HG02852 (cell line): ENCODE results near the gene MSANTD2.

Experiments used
- ATAC-seq: cut with Tn5 transposase; IDR thresholded peaks from one replicate; pipeline ENCODE4 v1.9.1; 2021; ENCODE audit warnings: mild to moderate bottlenecking, moderate library complexity; ENCODE audit not compliant: unreplicated experiment

The MSANTD2 gene

GRCh38 chr11:124739479-124740276, 60.5 kb downstream of the MSANTD2 start, which contains the start of gene NRGN:
NRGN (plus strand) TSS chr11:124739942; CDS start chr11:124740085, 143 bp downstream.
- peak; percentile 98 for ATAC-seq

GRCh38 chr11:124738713-124739478, 61.3 kb downstream of the MSANTD2 start:
- no peak for ATAC-seq

- no peak for ATAC-seq
Observed at GRCh38 chr11:124737638-124738305, 62.4 kb downstream of the MSANTD2 start.

- ATAC-seq: no peak
Observed at GRCh38 chr11:124736736-124737135, 63.5 kb downstream of the MSANTD2 start.

GRCh38 chr11:124732230-124732629, 68.0 kb downstream of the MSANTD2 start:
- ATAC-seq: no peak

- no peak for ATAC-seq
Observed at GRCh38 chr11:124729571-124729970, 70.6 kb downstream of the MSANTD2 start.

GRCh38 chr11:124728134-124728533, 72.1 kb downstream of the MSANTD2 start:
- no peak for ATAC-seq

GRCh38 chr11:124727474-124727873, 72.7 kb downstream of the MSANTD2 start:
- no peak for ATAC-seq

GRCh38 chr11:124725719-124726105, 74.5 kb downstream of the MSANTD2 start:
- ATAC-seq: no peak

GRCh38 chr11:124724979-124725718, 75.1 kb downstream of the MSANTD2 start:
- ATAC-seq: peak; percentile 85

- no peak for ATAC-seq
Observed at GRCh38 chr11:124722176-124722575, 78.0 kb downstream of the MSANTD2 start.

- ATAC-seq: no peak
Observed at GRCh38 chr11:124719534-124719933, 80.7 kb downstream of the MSANTD2 start.

GRCh38 chr11:124718801-124719200, 81.4 kb downstream of the MSANTD2 start:
- no peak for ATAC-seq

GRCh38 chr11:124717786-124718651, 82.2 kb downstream of the MSANTD2 start:
- ATAC-seq: no peak

GRCh38 chr11:124717421-124717785, 82.8 kb downstream of the MSANTD2 start:
- peak; percentile 59 for ATAC-seq

- no peak for ATAC-seq
Observed at GRCh38 chr11:124716591-124716990, 83.6 kb downstream of the MSANTD2 start.
